Stimulated activated CD8-positive, alpha-beta memory T cell treated with anti-CD3 and anti-CD28 coated beads, Interleukin-7, amount 100 ng/mL, for 4 hours (primary cell): ENCODE data around the gene TMTC3.
"Not testable (repeated sequence)": the region's sequence is repeated elsewhere in the genome, so short reads cannot be mapped to it uniquely, and the experiment has no call there.

Experiments
- DNase-seq, 2 donors: peaks; one replicate each; pipeline ENCODE4 v3.0.0-alpha.2; 2020; ENCODE audit warnings: low read depth in 2 of 2

Gene TMTC3

GRCh38 chr12:88166179-88166578 is 24.1 kb downstream of the TMTC3 start:
- DNase-seq = no peak

- DNase-seq = no peak
Observed at GRCh38 chr12:88167384-88167783, 25.3 kb downstream of the TMTC3 start.

- DNase-seq = no peak
Observed at GRCh38 chr12:88172844-88173407, 30.8 kb downstream of the TMTC3 start.

GRCh38 chr12:88175544-88175943 is 33.4 kb downstream of the TMTC3 start:
- DNase-seq = no peak

- DNase-seq = no peak
Observed at GRCh38 chr12:88179436-88180014, 37.4 kb downstream of the TMTC3 start.

GRCh38 chr12:88181881-88182280 is 39.8 kb downstream of the TMTC3 start:
- no peak for DNase-seq

- DNase-seq = no peak
Observed at GRCh38 chr12:88182416-88182815, 40.3 kb downstream of the TMTC3 start.

- DNase-seq = no peak
Observed at GRCh38 chr12:88184196-88184595, 42.1 kb downstream of the TMTC3 start.

- no peak for DNase-seq
Observed at GRCh38 chr12:88185279-88185678, 43.2 kb downstream of the TMTC3 start.

GRCh38 chr12:88185988-88186387 is 43.9 kb downstream of the TMTC3 start:
- DNase-seq = no peak

GRCh38 chr12:88187571-88187970 is 45.5 kb downstream of the TMTC3 start:
- no peak for DNase-seq

GRCh38 chr12:88188180-88188579 is 46.1 kb downstream of the TMTC3 start:
- DNase-seq = no peak

GRCh38 chr12:88192426-88192825 is 50.3 kb downstream of the TMTC3 start:
- no peak for DNase-seq

- no peak for DNase-seq
Observed at GRCh38 chr12:88194868-88195267, 52.8 kb downstream of the TMTC3 start.

- DNase-seq = no peak
Observed at GRCh38 chr12:88200029-88200428, 57.9 kb downstream of the TMTC3 start.

- no peak for DNase-seq
Observed at GRCh38 chr12:88202500-88202899, 60.4 kb downstream of the TMTC3 start.

- DNase-seq = no peak
Observed at GRCh38 chr12:88206601-88207000, 64.5 kb downstream of the TMTC3 start.

GRCh38 chr12:88207921-88208620 is 66.0 kb downstream of the TMTC3 start:
- DNase-seq = no peak

GRCh38 chr12:88208661-88209060 is 66.6 kb downstream of the TMTC3 start:
- DNase-seq = no peak

- DNase-seq = not testable (repeated sequence)
Observed at GRCh38 chr12:88210311-88210710, 68.2 kb downstream of the TMTC3 start.

- no peak for DNase-seq
Observed at GRCh38 chr12:88218293-88218692, 76.2 kb downstream of the TMTC3 start.

- DNase-seq = no peak
Observed at GRCh38 chr12:88219861-88220260, 77.8 kb downstream of the TMTC3 start.

- no peak for DNase-seq
Observed at GRCh38 chr12:88223519-88223918, 81.4 kb downstream of the TMTC3 start.
